Upper lobe of left lung (tissue), 6 donors: ENCODE measurements around the gene NAMPT. TPM values are rescaled to one million over a fixed set of nuclear protein-coding genes. Genes with fewer than 3 reads are reported as not detected.

ENCODE experiments used
- ATAC-seq, 2 donors: fragments of 200-7000 bp; cut with Tn5 transposase; one replicate each; pipeline ENCODE4 v1.9.1; 2022; ENCODE audit warnings: mild to moderate bottlenecking in 2 of 2, moderate library complexity in 2 of 2; ENCODE audit not compliant: low FRiP score in 2 of 2
- DNase-seq, 2 donors: peaks; one replicate each; pipeline ENCODE4 v3.0.0-alpha.2; 2019 to 2020
- H3K27ac ChIP-seq, 4 donors: fragments of 200-600 bp; sonication (generic); one replicate each; pipeline ENCODE4 v1.5.1; 2016 to 2019
- H3K27me3 ChIP-seq, 4 donors: fragments of 200-600 bp; sonication (generic); one replicate each; pipeline ENCODE4 v1.5.1; 2017 to 2019
- H3K36me3 ChIP-seq, 4 donors: fragments of 200-600 bp; sonication (generic); one replicate each; pipeline ENCODE4 v1.5.1; 2016 to 2019
- H3K4me1 ChIP-seq, 4 donors: fragments of 200-600 bp; sonication (generic); one replicate each; pipeline ENCODE4 v1.5.1; 2018 to 2019
- H3K4me3 ChIP-seq, 4 donors: fragments of 200-600 bp; sonication (generic); one replicate each; pipeline ENCODE4 v1.5.1; 2017 to 2019; ENCODE audit warnings: mild to moderate bottlenecking in 2 of 4, moderate library complexity in 1 of 4
- H3K9me3 ChIP-seq, 4 donors: fragments of 200-600 bp; sonication (generic); one replicate each; pipeline ENCODE4 v1.5.1; 2018 to 2019
- CTCF ChIP-seq, 6 experiments: fragments of 450-650 bp in 4 of 6; fragments of 200-600 bp in 2 of 6; sonication (generic) in 2 of 6; IDR thresholded peaks; one replicate each; pipeline ENCODE4 v1.5.1; 2016 to 2019; ENCODE audit warnings: antibody characterized with exemption in 6 of 6
- EP300 ChIP-seq, 4 donors: sonication (generic); formaldehyde crosslinking; IDR thresholded peaks; one replicate each; pipeline ENCODE4 v1.5.1; 2017; ENCODE audit warnings: antibody characterized with exemption in 4 of 4, control low read depth in 2 of 4
- POLR2A ChIP-seq, 4 donors: fragments of 450-650 bp; IDR thresholded peaks; one replicate each; pipeline ENCODE4 v1.5.1; 2016 to 2017; ENCODE audit warnings: antibody characterized with exemption in 4 of 4, mild to moderate bottlenecking in 2 of 4
- POLR2AphosphoS5 ChIP-seq, 2 donors: sonication (generic); formaldehyde crosslinking; IDR thresholded peaks; one replicate each; pipeline ENCODE4 v1.5.1; 2017; ENCODE audit warnings: antibody characterized with exemption in 2 of 2
- WGBS, 2 donors: methylation state at CpG; one replicate each; pipeline ENCODE4 v1.1.5; 2017 to 2018; 5-methylcytosine and 5-hydroxymethylcytosine counted together
- total RNA-seq, 6 donors: library from RNA; depleted of rRNA in 4 of 6; stranded (reverse); fragments of >200 nt in 4 of 6; gene quantifications; one replicate each; pipeline versions ENCODE4 v1.1.0 to v1.2.1, GENCODE V29; 2016 to 2021
- donor health status: DM: no; HTN: no; CAD: no; lungs with moderate emphysema.
- donor health status: DM: no; HTN: yes; CAD: no; lungs with severe emphysema.

NAMPT gene
- total RNA-seq, 6 donors from 2014 or later, result 129 to 326 (median 212) TPM

- H3K36me3 ChIP-seq, result peaks cover 7 to 50% (median 15%) of the 10 kb centered on the region in 4 donors
- H3K27me3 ChIP-seq, result no peaks in the 10 kb centered on the region
- DNase-seq (no peak), ATAC-seq (peak in 1 of 2 donors; percentile 40)
- 76 to 88% methylated on average over 5 of the region's 5 CpGs for WGBS, 2 donors
- H3K4me1 ChIP-seq, result no peaks in the 10 kb centered on the region
- H3K27ac ChIP-seq, result no peak overlapping the region
- H3K4me3 ChIP-seq, result no peak overlapping the region
- TF ChIP-seq POLR2A (IDR thresholded peaks at IDR 0.05) (no peak), EP300 (IDR thresholded peaks at IDR 0.05) (no peak), CTCF (IDR thresholded peaks at IDR 0.05) (no peak), POLR2AphosphoS5 (IDR thresholded peaks at IDR 0.05) (no peak)
- H3K9me3 ChIP-seq, result no peaks in the 10 kb centered on the region
Observed at GRCh38 chr7:106246902-106247711, 37.7 kb downstream of the NAMPT start.

GRCh38 chr7:106243893-106244292 lies 40.9 kb downstream of the NAMPT start:
- ATAC-seq, result no peak
- no peak overlapping the region for H3K4me3 ChIP-seq

GRCh38 chr7:106239406-106239805 lies 45.4 kb downstream of the NAMPT start:
- TF ChIP-seq POLR2A (IDR thresholded peaks at IDR 0.05) (no peak), CTCF (IDR thresholded peaks at IDR 0.05) (no peak), POLR2AphosphoS5 (IDR thresholded peaks at IDR 0.05) (no peak), EP300 (IDR thresholded peaks at IDR 0.05) (no peak)
- Histone ChIP-seq H3K4me1 (no peaks in the 10 kb centered on the region), H3K9me3 (no peaks in the 10 kb centered on the region), H3K27me3 (no peaks in the 10 kb centered on the region), H3K4me3 (no peak overlapping the region), H3K36me3 (no peaks in the 10 kb centered on the region), H3K27ac (no peak overlapping the region)
- 74 to 81% methylated on average over 3 of the region's 3 CpGs for WGBS, 2 donors
- ATAC-seq (no peak), DNase-seq (no peak)

More at GRCh38 chr7:106243893-106244292, 40.9 kb downstream of the NAMPT start:
- no peak for DNase-seq
- no peaks in the 10 kb centered on the region for H3K27me3 ChIP-seq
- H3K9me3 ChIP-seq, result no peaks in the 10 kb centered on the region
- no peaks in the 10 kb centered on the region for H3K4me1 ChIP-seq
- H3K27ac ChIP-seq, result no peak overlapping the region
- 60 to 71% methylated on average over 2 of the region's 2 CpGs for WGBS, 2 donors
- peaks cover 0 to 21% (median 2%) of the 10 kb centered on the region in 4 donors for H3K36me3 ChIP-seq
- no peak for TF ChIP-seq POLR2A (IDR thresholded peaks at IDR 0.05)
- TF ChIP-seq CTCF (IDR thresholded peaks at IDR 0.05), result no peak
- no peak for TF ChIP-seq EP300 (IDR thresholded peaks at IDR 0.05)
- TF ChIP-seq POLR2AphosphoS5 (IDR thresholded peaks at IDR 0.05), result no peak

- no peak for ATAC-seq
- Histone ChIP-seq H3K36me3 (no peaks in the 10 kb centered on the region), H3K27ac (no peak overlapping the region), H3K4me1 (no peaks in the 10 kb centered on the region), H3K9me3 (no peaks in the 10 kb centered on the region), H3K27me3 (no peaks in the 10 kb centered on the region), H3K4me3 (no peak overlapping the region)
- TF ChIP-seq POLR2A (IDR thresholded peaks at IDR 0.05), result no peak
- no peak for DNase-seq
- WGBS, 2 donors, result 74 to 79% methylated on average over 5 of the region's 5 CpGs
Observed at GRCh38 chr7:106238830-106239229, 46.0 kb downstream of the NAMPT start.

- no peaks in the 10 kb centered on the region for H3K4me1 ChIP-seq
- H3K36me3 ChIP-seq, result no peaks in the 10 kb centered on the region
- H3K4me3 ChIP-seq, result no peak overlapping the region
- H3K9me3 ChIP-seq, result no peaks in the 10 kb centered on the region
- no peak for TF ChIP-seq EP300 (IDR thresholded peaks at IDR 0.05)
- no peak for TF ChIP-seq CTCF (IDR thresholded peaks at IDR 0.05)
- TF ChIP-seq POLR2A (IDR thresholded peaks at IDR 0.05), result no peak
- TF ChIP-seq POLR2AphosphoS5 (IDR thresholded peaks at IDR 0.05), result no peak
- WGBS, 2 donors, result 63 to 68% methylated on average over 5 of the region's 5 CpGs
- DNase-seq (no peak), ATAC-seq (peak in 1 of 2 donors; percentile 49)
- no peak overlapping the region for H3K27ac ChIP-seq
- peaks cover 0 to 4% (median 0%) of the 10 kb centered on the region in 4 donors for H3K27me3 ChIP-seq
Observed at GRCh38 chr7:106236065-106236464, 48.7 kb downstream of the NAMPT start.
